ENCODE data around the gene POU3F3.

POU3F3 gene

GRCh38 chr2:104855221-104856085, 1.5 kb downstream of the POU3F3 start:
- Mint-ChIP-seq H3K36me3 (peaks cover 11% of the 10 kb centered on the region), H3K27ac (no peak overlapping the region), H3K9me3 (peaks cover 6% of the 10 kb centered on the region), H3K4me3 (no peak overlapping the region), H3K4me1 (peaks cover 40% of the 10 kb centered on the region), H3K27me3 (peaks cover 88% of the 10 kb centered on the region)
- ATAC-seq = peak; percentile 27

- Mint-ChIP-seq H3K27ac (no peak overlapping the region), H3K27me3 (peaks cover 84% of the 10 kb centered on the region), H3K4me3 (peak overlapping the region; percentile 26), H3K36me3 (peaks cover 11% of the 10 kb centered on the region), H3K4me1 (peaks cover 43% of the 10 kb centered on the region), H3K9me3 (peaks cover 6% of the 10 kb centered on the region)
- peak; percentile 68 for ATAC-seq
Measured at GRCh38 chr2:104856086-104856972, 2.4 kb downstream of the POU3F3 start.

- Mint-ChIP-seq H3K27me3 (peaks cover 84% of the 10 kb centered on the region), H3K9me3 (peaks cover 6% of the 10 kb centered on the region), H3K4me1 (peaks cover 44% of the 10 kb centered on the region), H3K36me3 (peaks cover 11% of the 10 kb centered on the region), H3K27ac (no peak overlapping the region), H3K4me3 (peak overlapping the region; percentile 56)
- ATAC-seq = no peak
Measured at GRCh38 chr2:104856973-104857261, 3.0 kb downstream of the POU3F3 start.

- H3K4me3 Mint-ChIP-seq = peak overlapping the region; percentile 56
- H3K36me3 Mint-ChIP-seq = peaks cover 11% of the 10 kb centered on the region
- no peak overlapping the region for H3K27ac Mint-ChIP-seq
- no peak for ATAC-seq
- H3K4me1 Mint-ChIP-seq = peaks cover 44% of the 10 kb centered on the region
- H3K9me3 Mint-ChIP-seq = peaks cover 6% of the 10 kb centered on the region
- peaks cover 84% of the 10 kb centered on the region for H3K27me3 Mint-ChIP-seq
Measured at GRCh38 chr2:104857262-104858005, 3.5 kb downstream of the POU3F3 start.

- peaks cover 80% of the 10 kb centered on the region for H3K27me3 Mint-ChIP-seq
- no peak overlapping the region for H3K27ac Mint-ChIP-seq
- no peak for ATAC-seq
- H3K4me1 Mint-ChIP-seq = peaks cover 35% of the 10 kb centered on the region
- H3K9me3 Mint-ChIP-seq = peaks cover 2% of the 10 kb centered on the region
- H3K36me3 Mint-ChIP-seq = peaks cover 11% of the 10 kb centered on the region
- H3K4me3 Mint-ChIP-seq = no peak overlapping the region
Measured at GRCh38 chr2:104858006-104858978, 4.4 kb downstream of the POU3F3 start.

DNA sequence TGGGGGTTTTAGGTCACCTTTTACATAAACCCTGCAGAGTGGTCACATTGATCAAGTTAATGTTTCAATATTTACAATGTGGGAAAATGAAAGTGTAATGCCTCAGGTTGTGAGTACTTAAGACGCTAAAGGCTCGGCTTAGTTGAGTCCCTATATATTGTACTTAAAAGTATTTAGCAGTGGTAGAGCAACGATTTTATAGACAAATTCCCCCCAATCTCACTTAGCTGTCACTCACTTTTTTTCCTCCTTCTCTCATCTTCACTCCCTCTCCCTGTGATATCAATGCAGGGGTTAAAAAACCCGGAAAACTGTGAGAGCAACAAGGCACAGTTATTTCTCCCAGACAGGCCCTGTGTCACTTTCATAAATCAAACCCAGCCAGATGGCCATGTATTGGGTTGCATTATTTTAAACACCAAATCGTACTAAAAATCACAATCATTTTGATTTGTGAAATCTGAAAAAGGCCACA, 5.4 kb downstream of the POU3F3 start:
- peaks cover 25% of the 10 kb centered on the region for H3K4me1 Mint-ChIP-seq
- peaks cover 2% of the 10 kb centered on the region for H3K9me3 Mint-ChIP-seq
- H3K4me3 Mint-ChIP-seq = no peak overlapping the region
- ATAC-seq = no peak
- H3K36me3 Mint-ChIP-seq = peaks cover 5% of the 10 kb centered on the region
- peaks cover 80% of the 10 kb centered on the region for H3K27me3 Mint-ChIP-seq
- H3K27ac Mint-ChIP-seq = no peak overlapping the region

DNA sequence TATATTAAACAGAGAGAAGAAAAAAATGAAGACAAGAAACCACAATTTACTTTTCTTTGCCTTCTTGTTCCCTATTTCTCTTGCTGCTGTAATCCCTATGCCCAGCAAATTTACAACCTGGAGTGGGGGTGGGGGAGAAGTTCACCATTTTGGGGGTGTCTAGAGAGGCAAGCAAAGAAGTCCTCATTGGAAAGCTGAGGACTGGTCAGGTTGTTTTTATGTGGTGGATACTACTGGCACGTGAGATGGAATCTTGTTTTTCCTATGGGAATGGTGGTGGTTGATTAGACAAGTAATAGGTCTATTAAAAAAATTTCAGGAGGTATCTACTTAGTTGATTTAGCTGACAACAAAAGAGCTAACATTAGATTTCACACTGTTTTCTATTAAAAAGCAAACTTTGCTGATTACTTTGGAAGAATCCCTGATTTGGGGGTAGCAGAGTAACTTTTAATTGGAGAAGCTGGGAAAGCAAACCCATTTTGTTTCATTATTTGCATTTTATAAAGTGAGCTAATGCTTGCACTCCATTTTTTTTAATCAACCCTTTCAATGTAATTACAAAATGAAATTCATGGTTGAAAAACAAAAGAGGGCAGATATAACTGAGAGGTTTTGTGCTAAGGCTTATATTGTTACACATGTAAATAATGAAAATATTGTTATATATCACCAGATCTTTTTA, 6.0 kb downstream of the POU3F3 start:
- Mint-ChIP-seq H3K9me3 (peaks cover 2% of the 10 kb centered on the region), H3K4me3 (no peak overlapping the region), H3K36me3 (no peaks in the 10 kb centered on the region), H3K27me3 (peaks cover 78% of the 10 kb centered on the region), H3K27ac (no peak overlapping the region), H3K4me1 (peaks cover 19% of the 10 kb centered on the region)
- no peak for ATAC-seq

DNA sequence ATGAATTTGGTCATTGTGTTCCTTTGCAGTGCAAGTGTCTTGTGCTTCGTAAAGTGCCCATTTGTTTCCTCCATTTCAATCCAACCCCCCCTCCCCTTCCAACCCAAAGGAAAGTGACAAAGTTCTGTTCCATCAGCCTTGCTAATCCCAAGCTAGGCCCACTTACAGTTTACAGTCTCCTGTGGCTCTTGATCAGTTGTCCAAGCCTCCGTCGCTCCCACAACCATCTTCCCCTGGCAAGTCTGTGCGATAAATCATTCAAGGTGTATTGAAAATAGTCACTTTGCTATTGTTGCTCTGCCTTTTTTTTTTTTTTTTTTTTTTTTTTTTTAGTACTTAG, 6.5 kb downstream of the POU3F3 start:
- Mint-ChIP-seq H3K27me3 (peaks cover 82% of the 10 kb centered on the region), H3K4me3 (no peak overlapping the region), H3K36me3 (no peaks in the 10 kb centered on the region), H3K4me1 (peaks cover 19% of the 10 kb centered on the region), H3K27ac (no peak overlapping the region), H3K9me3 (peaks cover 2% of the 10 kb centered on the region)
- ATAC-seq = no peak

- Mint-ChIP-seq H3K4me1 (peaks cover 19% of the 10 kb centered on the region), H3K27ac (no peak overlapping the region), H3K27me3 (peaks cover 89% of the 10 kb centered on the region), H3K36me3 (no peaks in the 10 kb centered on the region), H3K4me3 (no peak overlapping the region), H3K9me3 (peaks cover 2% of the 10 kb centered on the region)
- ATAC-seq = no peak
Measured at GRCh38 chr2:104861351-104862057, 7.6 kb downstream of the POU3F3 start.

- Mint-ChIP-seq H3K4me1 (peaks cover 23% of the 10 kb centered on the region), H3K27me3 (peaks cover 89% of the 10 kb centered on the region), H3K4me3 (peak overlapping the region; percentile 50), H3K36me3 (no peaks in the 10 kb centered on the region), H3K9me3 (peaks cover 2% of the 10 kb centered on the region), H3K27ac (no peak overlapping the region)
- no peak for ATAC-seq
Measured at GRCh38 chr2:104862058-104862941, 8.4 kb downstream of the POU3F3 start.

DNA sequence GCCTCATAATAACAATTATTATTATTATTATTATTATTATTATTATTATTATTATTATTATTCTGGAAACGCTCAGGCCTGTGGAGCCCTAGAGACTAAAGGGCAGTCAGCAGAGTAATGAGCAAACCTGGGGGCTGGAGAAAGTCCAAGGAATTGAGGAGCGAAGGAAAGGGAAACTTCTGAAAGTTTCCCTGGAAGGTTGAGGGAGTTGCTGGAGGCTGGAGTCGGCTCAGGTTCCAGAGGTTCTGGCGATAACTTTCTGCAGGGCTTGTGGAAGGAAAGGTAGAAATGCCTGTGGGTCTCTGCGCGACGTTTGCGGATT, 9.2 kb downstream of the POU3F3 start:
- peaks cover 89% of the 10 kb centered on the region for H3K27me3 Mint-ChIP-seq
- H3K4me3 Mint-ChIP-seq = no peak overlapping the region
- peaks cover 2% of the 10 kb centered on the region for H3K9me3 Mint-ChIP-seq
- H3K36me3 Mint-ChIP-seq = no peaks in the 10 kb centered on the region
- peaks cover 25% of the 10 kb centered on the region for H3K4me1 Mint-ChIP-seq
- no peak overlapping the region for H3K27ac Mint-ChIP-seq
- ATAC-seq = no peak

- peaks cover 89% of the 10 kb centered on the region for H3K27me3 Mint-ChIP-seq
- H3K4me3 Mint-ChIP-seq = no peak overlapping the region
- no peak overlapping the region for H3K27ac Mint-ChIP-seq
- ATAC-seq = no peak
- no peaks in the 10 kb centered on the region for H3K9me3 Mint-ChIP-seq
- H3K36me3 Mint-ChIP-seq = no peaks in the 10 kb centered on the region
- H3K4me1 Mint-ChIP-seq = peaks cover 25% of the 10 kb centered on the region
Measured at GRCh38 chr2:104863468-104864279, 9.8 kb downstream of the POU3F3 start.
